ENCODE measurements around the gene CCL25.
"Not testable (repeated sequence)": the region's sequence is repeated elsewhere in the genome, so short reads cannot be mapped to it uniquely, and the experiment has no call there.

Gene CCL25

GRCh38 chr19:8088752-8089663 lies 36.4 kb downstream of the CCL25 start:
- no peak for DNase-seq

GRCh38 chr19:8089664-8090601 lies 37.4 kb downstream of the CCL25 start:
- DNase-seq: no peak

GRCh38 chr19:8090950-8091349 lies 38.4 kb downstream of the CCL25 start:
- DNase-seq: no peak

- DNase-seq: no peak
Measured at GRCh38 chr19:8093740-8094139, 41.2 kb downstream of the CCL25 start.

- no peak for DNase-seq
Measured at GRCh38 chr19:8094336-8094735, 41.8 kb downstream of the CCL25 start.

- no peak for DNase-seq
Measured at GRCh38 chr19:8095354-8095886, 42.9 kb downstream of the CCL25 start.

GRCh38 chr19:8096071-8096470 lies 43.5 kb downstream of the CCL25 start:
- DNase-seq: no peak

GRCh38 chr19:8097198-8097597 lies 44.6 kb downstream of the CCL25 start:
- no peak for DNase-seq

GRCh38 chr19:8097681-8098567 lies 45.4 kb downstream of the CCL25 start:
- no peak for DNase-seq

- DNase-seq: no peak
Measured at GRCh38 chr19:8101311-8101710, 48.8 kb downstream of the CCL25 start.

GRCh38 chr19:8101910-8102309 lies 49.4 kb downstream of the CCL25 start:
- DNase-seq: not testable (repeated sequence)

GRCh38 chr19:8105471-8105870 lies 52.9 kb downstream of the CCL25 start:
- no peak for DNase-seq

GRCh38 chr19:8107301-8107903 lies 54.8 kb downstream of the CCL25 start:
- DNase-seq: no peak

- no peak for DNase-seq
Measured at GRCh38 chr19:8108560-8109445, 56.2 kb downstream of the CCL25 start.

- DNase-seq: no peak
Measured at GRCh38 chr19:8109455-8109854, 56.9 kb downstream of the CCL25 start.

- no peak for DNase-seq
Measured at GRCh38 chr19:8109890-8110662, 57.5 kb downstream of the CCL25 start.

GRCh38 chr19:8110931-8111330 lies 58.4 kb downstream of the CCL25 start:
- no peak for DNase-seq

- DNase-seq: no peak
Measured at GRCh38 chr19:8111376-8111775, 58.8 kb downstream of the CCL25 start.

Data from activated CD4-positive, alpha-beta T cell treated with anti-CD3 and anti-CD28 coated beads, Interleukin-2, amount 50 U/mL, for 1 hour (primary cell).